ENCODE results near the gene CEACAM20. TPM values are rescaled to one million over a fixed set of nuclear protein-coding genes. Genes with fewer than 3 reads are reported as not detected.

Gene CEACAM20
- total and polyA plus RNA-seq, 10 of the 15 experiments (the other 5 are each of a cell fraction or from before 2014, with no cell fraction given) = not detected

DNA sequence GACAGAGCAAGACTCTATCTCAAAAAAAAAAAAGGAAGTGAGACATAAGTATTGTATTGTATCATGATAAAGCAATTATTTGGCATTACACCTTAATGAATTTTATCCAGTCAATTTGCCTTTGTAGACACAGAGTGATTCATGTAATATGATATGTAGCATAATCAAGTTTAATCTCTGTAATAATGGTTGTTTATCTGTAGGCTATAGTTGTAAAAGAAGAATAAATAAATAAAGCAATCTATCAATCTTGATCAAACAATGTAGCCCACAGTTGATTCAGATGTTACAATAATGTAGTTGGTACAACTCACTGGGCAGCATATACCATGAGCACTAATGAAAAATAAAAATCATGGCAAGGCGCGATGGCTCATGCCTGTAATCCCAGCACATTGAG lies 28.5 kb upstream of the CEACAM20 start:
- intact Hi-C loops (cut with micrococcal nuclease; ENCODE audit: unreplicated experiment) = no loop called here
- BruUV-seq (replicated peaks) = no TSS peak
- no peak for DNase-seq (ENCODE audit: low read depth, low spot score)

More for the DNA sequence above, 28.5 kb upstream of the CEACAM20 start:
- ATAC-seq (no peak), FAIRE-seq (no peak)
- Histone ChIP-seq H3K27me3 (replicated peaks in 1 of 2; ENCODE audit: control insufficient read depth in 2 of 2, insufficient read depth in 2 of 2, low read length in 1 of 2) (no peaks in the 10 kb centered on the region), H3K4me2 (ENCODE audit: control insufficient read depth, insufficient read depth) (no peak overlapping the region), H3K4me1 (ENCODE audit: control insufficient read depth, insufficient read depth, low read length) (no peaks in the 10 kb centered on the region), H3K9ac (ENCODE audit: control insufficient read depth, insufficient read depth, low read length) (no peak overlapping the region), H2AFZ (ENCODE audit: control insufficient read depth, low read depth, low read length) (no peak overlapping the region), H3K27ac (ENCODE audit: control insufficient read depth, insufficient read depth) (no peak overlapping the region), H3K4me3 (no peak overlapping the region), H3K79me2 (ENCODE audit: control insufficient read depth, insufficient read depth, low read length) (no peaks in the 10 kb centered on the region), H3K36me3 (ENCODE audit: control insufficient read depth in 2 of 2, insufficient read depth in 2 of 2, low read length in 1 of 2) (no peaks in the 10 kb centered on the region), H4K20me1 (ENCODE audit: control insufficient read depth, insufficient read depth) (no peaks in the 10 kb centered on the region), H3K9me3 (replicated peaks; ENCODE audit: control insufficient read depth, insufficient read depth, low read length) (no peaks in the 10 kb centered on the region; the same call in 2 of the 3 replicates)
- in situ Hi-C loops (cut with MboI) = no loop called here
- ChIA-PET CTCF (no interaction called here), RAD21 (ENCODE audit: unreplicated experiment) (no interaction called here), POLR2A (no interaction called here), SMC1A (ENCODE audit: uncharacterized antibody, unreplicated experiment) (no interaction called here)
- TF ChIP-seq, protein P1, sequence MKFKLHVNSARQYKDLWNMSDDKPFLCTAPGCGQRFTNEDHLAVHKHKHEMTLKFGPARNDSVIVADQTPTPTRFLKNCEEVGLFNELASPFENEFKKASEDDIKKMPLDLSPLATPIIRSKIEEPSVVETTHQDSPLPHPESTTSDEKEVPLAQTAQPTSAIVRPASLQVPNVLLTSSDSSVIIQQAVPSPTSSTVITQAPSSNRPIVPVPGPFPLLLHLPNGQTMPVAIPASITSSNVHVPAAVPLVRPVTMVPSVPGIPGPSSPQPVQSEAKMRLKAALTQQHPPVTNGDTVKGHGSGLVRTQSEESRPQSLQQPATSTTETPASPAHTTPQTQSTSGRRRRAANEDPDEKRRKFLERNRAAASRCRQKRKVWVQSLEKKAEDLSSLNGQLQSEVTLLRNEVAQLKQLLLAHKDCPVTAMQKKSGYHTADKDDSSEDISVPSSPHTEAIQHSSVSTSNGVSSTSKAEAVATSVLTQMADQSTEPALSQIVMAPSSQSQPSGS (IDR thresholded peaks at IDR 0.05; ENCODE audit: low read length) = no peak
- TF ChIP-seq, protein P2, sequence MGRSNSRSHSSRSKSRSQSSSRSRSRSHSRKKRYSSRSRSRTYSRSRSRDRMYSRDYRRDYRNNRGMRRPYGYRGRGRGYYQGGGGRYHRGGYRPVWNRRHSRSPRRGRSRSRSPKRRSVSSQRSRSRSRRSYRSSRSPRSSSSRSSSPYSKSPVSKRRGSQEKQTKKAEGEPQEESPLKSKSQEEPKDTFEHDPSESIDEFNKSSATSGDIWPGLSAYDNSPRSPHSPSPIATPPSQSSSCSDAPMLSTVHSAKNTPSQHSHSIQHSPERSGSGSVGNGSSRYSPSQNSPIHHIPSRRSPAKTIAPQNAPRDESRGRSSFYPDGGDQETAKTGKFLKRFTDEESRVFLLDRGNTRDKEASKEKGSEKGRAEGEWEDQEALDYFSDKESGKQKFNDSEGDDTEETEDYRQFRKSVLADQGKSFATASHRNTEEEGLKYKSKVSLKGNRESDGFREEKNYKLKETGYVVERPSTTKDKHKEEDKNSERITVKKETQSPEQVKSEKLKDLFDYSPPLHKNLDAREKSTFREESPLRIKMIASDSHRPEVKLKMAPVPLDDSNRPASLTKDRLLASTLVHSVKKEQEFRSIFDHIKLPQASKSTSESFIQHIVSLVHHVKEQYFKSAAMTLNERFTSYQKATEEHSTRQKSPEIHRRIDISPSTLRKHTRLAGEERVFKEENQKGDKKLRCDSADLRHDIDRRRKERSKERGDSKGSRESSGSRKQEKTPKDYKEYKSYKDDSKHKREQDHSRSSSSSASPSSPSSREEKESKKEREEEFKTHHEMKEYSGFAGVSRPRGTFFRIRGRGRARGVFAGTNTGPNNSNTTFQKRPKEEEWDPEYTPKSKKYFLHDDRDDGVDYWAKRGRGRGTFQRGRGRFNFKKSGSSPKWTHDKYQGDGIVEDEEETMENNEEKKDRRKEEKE (IDR thresholded peaks at IDR 0.05) = no peak
- TF ChIP-seq POU2F2 (IDR thresholded peaks at IDR 0.05; ENCODE audit: borderline replicate concordance, low read depth, low read length) (no peak), CREM (IDR thresholded peaks at IDR 0.05; ENCODE audit: low read depth) (no peak), STAT3 (IDR thresholded peaks at IDR 0.05; ENCODE audit: low read depth, low read length) (no peak), FOXK2 (IDR thresholded peaks at IDR 0.05) (no peak), BHLHE40 (IDR thresholded peaks at IDR 0.05; ENCODE audit: borderline replicate concordance in 1 of 2, low read depth in 2 of 2, low read length in 1 of 2) (no peak), SRF (IDR thresholded peaks at IDR 0.05; ENCODE audit: low read depth in 2 of 2, low read length in 2 of 2) (no peak), RB1 (IDR thresholded peaks at IDR 0.05; ENCODE audit: borderline replicate concordance) (no peak), CHD2 (IDR thresholded peaks at IDR 0.05; ENCODE audit: borderline replicate concordance, low read depth, low read length) (no peak), GABPA (IDR thresholded peaks at IDR 0.05; ENCODE audit: low read depth) (no peak), YBX1 (IDR thresholded peaks at IDR 0.05) (no peak), POLR2A (IDR thresholded peaks at IDR 0.05; ENCODE audit: low read depth, low read length) (no peak), YY1 (IDR thresholded peaks at IDR 0.05; ENCODE audit: low read depth, low read length) (no peak)
- TF ChIP-seq, protein P3, sequence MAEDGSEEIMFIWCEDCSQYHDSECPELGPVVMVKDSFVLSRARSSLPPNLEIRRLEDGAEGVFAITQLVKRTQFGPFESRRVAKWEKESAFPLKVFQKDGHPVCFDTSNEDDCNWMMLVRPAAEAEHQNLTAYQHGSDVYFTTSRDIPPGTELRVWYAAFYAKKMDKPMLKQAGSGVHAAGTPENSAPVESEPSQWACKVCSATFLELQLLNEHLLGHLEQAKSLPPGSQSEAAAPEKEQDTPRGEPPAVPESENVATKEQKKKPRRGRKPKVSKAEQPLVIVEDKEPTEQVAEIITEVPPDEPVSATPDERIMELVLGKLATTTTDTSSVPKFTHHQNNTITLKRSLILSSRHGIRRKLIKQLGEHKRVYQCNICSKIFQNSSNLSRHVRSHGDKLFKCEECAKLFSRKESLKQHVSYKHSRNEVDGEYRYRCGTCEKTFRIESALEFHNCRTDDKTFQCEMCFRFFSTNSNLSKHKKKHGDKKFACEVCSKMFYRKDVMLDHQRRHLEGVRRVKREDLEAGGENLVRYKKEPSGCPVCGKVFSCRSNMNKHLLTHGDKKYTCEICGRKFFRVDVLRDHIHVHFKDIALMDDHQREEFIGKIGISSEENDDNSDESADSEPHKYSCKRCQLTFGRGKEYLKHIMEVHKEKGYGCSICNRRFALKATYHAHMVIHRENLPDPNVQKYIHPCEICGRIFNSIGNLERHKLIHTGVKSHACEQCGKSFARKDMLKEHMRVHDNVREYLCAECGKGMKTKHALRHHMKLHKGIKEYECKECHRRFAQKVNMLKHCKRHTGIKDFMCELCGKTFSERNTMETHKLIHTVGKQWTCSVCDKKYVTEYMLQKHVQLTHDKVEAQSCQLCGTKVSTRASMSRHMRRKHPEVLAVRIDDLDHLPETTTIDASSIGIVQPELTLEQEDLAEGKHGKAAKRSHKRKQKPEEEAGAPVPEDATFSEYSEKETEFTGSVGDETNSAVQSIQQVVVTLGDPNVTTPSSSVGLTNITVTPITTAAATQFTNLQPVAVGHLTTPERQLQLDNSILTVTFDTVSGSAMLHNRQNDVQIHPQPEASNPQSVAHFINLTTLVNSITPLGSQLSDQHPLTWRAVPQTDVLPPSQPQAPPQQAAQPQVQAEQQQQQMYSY (CRISPR knock-in tag; IDR thresholded peaks at IDR 0.05) = no peak
- TF ChIP-seq, protein P4, sequence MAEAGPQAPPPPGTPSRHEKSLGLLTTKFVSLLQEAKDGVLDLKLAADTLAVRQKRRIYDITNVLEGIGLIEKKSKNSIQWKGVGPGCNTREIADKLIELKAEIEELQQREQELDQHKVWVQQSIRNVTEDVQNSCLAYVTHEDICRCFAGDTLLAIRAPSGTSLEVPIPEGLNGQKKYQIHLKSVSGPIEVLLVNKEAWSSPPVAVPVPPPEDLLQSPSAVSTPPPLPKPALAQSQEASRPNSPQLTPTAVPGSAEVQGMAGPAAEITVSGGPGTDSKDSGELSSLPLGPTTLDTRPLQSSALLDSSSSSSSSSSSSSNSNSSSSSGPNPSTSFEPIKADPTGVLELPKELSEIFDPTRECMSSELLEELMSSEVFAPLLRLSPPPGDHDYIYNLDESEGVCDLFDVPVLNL (IDR thresholded peaks at IDR 0.05; ENCODE audit: low read depth, low read length) = no peak
- TF ChIP-seq, protein P5, sequence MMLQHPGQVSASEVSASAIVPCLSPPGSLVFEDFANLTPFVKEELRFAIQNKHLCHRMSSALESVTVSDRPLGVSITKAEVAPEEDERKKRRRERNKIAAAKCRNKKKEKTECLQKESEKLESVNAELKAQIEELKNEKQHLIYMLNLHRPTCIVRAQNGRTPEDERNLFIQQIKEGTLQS (IDR thresholded peaks at IDR 0.05; ENCODE audit: borderline replicate concordance, extremely low read depth, low read depth, low read length) = no peak
- 67% methylated on average over 2 of the region's 2 CpGs for WGBS (ENCODE audit: insufficient coverage, insufficient replicate concordance, low lambda C conversion rate, missing lambda C conversion rate)

Measured in GM12878 (cell line).